Measurements from ENCODE around the gene CYP19A1.

- TF ChIP-seq GATA2 (IDR thresholded peaks at IDR 0.05; ENCODE audit: low read depth, low read length) (no peak), GATA3 (IDR thresholded peaks at IDR 0.05; ENCODE audit: low read depth, low read length) (no peak)
These were observed 26.9 kb downstream of the CYP19A1 start for GRCh38 chr15:51311510-51311909.
